Fibroblast of lung (primary cell): ENCODE measurements around the gene HIVEP3. TPM values are rescaled to one million over a fixed set of nuclear protein-coding genes. Genes with fewer than 3 reads are reported as not detected.

ENCODE experiments used
- DNase-seq, 2 donors: peaks; one replicate each; pipeline versions ENCODE4 v3.0.0 to v3.0.0-alpha.2; 2010; ENCODE audit warnings: low read depth in 2 of 2
- H2AFZ ChIP-seq: 2 replicates; pipeline ENCODE4 v1.5.1; 2012; ENCODE audit warnings: low read length, control low read depth, inconsistent platforms
- H3K27ac ChIP-seq: 2 replicates; pipeline ENCODE4 v1.5.1; 2011; ENCODE audit warnings: low read length, control low read depth; ENCODE audit not compliant: insufficient read depth
- H3K27me3 ChIP-seq: 2 replicates; pipeline ENCODE4 v1.5.1; 2011; ENCODE audit warnings: mild to moderate bottlenecking, low read length; ENCODE audit not compliant: control insufficient read depth, insufficient read depth
- H3K36me3 ChIP-seq: 2 replicates; pipeline ENCODE4 v1.5.1; 2011; ENCODE audit warnings: low read length; ENCODE audit not compliant: control insufficient read depth, insufficient read depth
- H3K4me1 ChIP-seq: 2 replicates; pipeline ENCODE4 v1.5.1; 2011; ENCODE audit warnings: low read length; ENCODE audit not compliant: control insufficient read depth, insufficient read depth; ENCODE audit errors: extremely low read depth
- H3K4me2 ChIP-seq: 2 replicates; pipeline ENCODE4 v1.5.1; 2011; ENCODE audit warnings: low read length, control low read depth; ENCODE audit not compliant: insufficient read depth; ENCODE audit errors: extremely low read depth
- H3K4me3 ChIP-seq, 4 experiments: fragments of 200-600 bp in 1 of 4; sonication (generic) in 1 of 4; replicated peaks in 1 of 4; 2 replicates each; pipeline ENCODE4 v1.5.1; 2011 to 2016; ENCODE audit warnings: low read length in 4 of 4, low read depth in 3 of 4, mild to moderate bottlenecking in 3 of 4, control low read depth in 2 of 4, inconsistent platforms in 1 of 4, mixed read lengths in 1 of 4; ENCODE audit not compliant: insufficient read depth in 1 of 4; ENCODE audit errors: control extremely low read depth in 1 of 4
- H3K79me2 ChIP-seq: 2 replicates; pipeline ENCODE4 v1.5.1; 2012; ENCODE audit warnings: mild to moderate bottlenecking, low read length, inconsistent platforms; ENCODE audit not compliant: control insufficient read depth, insufficient read depth
- H3K9ac ChIP-seq: 2 replicates; pipeline ENCODE4 v1.5.1; 2011; ENCODE audit warnings: mild to moderate bottlenecking, low read length, control low read depth; ENCODE audit not compliant: insufficient read depth
- H3K9me3 ChIP-seq: 2 replicates; pipeline ENCODE4 v1.5.1; 2012; ENCODE audit warnings: low read depth, low read length; ENCODE audit not compliant: control insufficient read depth, insufficient read depth
- H4K20me1 ChIP-seq: 2 replicates; pipeline ENCODE4 v1.5.1; 2011; ENCODE audit warnings: low read length; ENCODE audit not compliant: control insufficient read depth, insufficient read depth; ENCODE audit errors: extremely low read depth
- EZH2 ChIP-seq: IDR thresholded peaks from 2 replicates; pipeline ENCODE4 v1.5.1; 2012; ENCODE audit warnings: low read length, control low read depth, mild to moderate bottlenecking; ENCODE audit errors: missing control alignments
- polyA plus RNA-seq, 2 donors: library from polyadenylated mRNA; depleted of rRNA in 1 of 2; stranded (reverse) in 1 of 2; unstranded in 1 of 2; fragments of >200 nt; gene quantifications; 2 replicates each; pipeline ENCODE4 v1.2.1, GENCODE V29; 2011 to 2012; ENCODE audit warnings: missing spikeins in 1 of 2
- total RNA-seq: library from RNA; depleted of rRNA; stranded (reverse); fragments of >200 nt; gene quantifications from 2 replicates; pipeline ENCODE4 v1.2.1, GENCODE V29; 2014
- TF ChIP-seq, protein P1 (sequence below), 2 donors: IDR thresholded peaks in 1 of 2; conservative IDR thresholded peaks in 1 of 2; 1 replicate in 1 of 2; 2 replicates in 1 of 2; pipeline ENCODE4 v1.5.1; 2011 to 2012; ENCODE audit warnings: low read length in 2 of 2, control low read depth in 1 of 2, inconsistent platforms in 1 of 2, low read depth in 1 of 2, mild to moderate bottlenecking in 1 of 2

Gene HIVEP3
- total and polyA plus RNA-seq, 2 donors (not counting 1 experiment from before 2014, with no cell fraction given): 0.83 to 3.2 TPM

DNA sequence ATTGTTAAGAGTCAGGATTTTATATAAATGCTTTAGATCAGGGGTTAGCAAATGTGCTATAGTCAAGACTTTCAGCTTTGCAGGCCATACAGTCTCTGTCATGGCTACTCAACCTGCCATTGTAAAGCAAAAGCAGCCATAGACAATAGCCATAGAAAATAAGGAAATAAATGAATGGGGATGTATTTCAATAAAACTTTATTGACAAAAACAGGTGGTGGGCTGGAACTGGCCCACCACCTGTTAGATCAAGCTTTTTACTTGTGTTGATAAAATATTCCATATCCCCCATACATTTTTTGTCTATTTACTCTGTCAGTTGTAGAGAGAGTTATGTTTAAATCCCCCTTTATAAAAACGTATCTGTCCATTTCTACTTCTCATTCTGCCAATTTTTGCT, 98.9 kb downstream of the HIVEP3 start:
- H3K27me3 ChIP-seq: no peaks in the 10 kb centered on the region
- no peaks in the 10 kb centered on the region for H3K36me3 ChIP-seq
- H3K4me1 ChIP-seq: no peaks in the 10 kb centered on the region
- no peak overlapping the region for H3K4me3 ChIP-seq
- TF ChIP-seq, protein P1, sequence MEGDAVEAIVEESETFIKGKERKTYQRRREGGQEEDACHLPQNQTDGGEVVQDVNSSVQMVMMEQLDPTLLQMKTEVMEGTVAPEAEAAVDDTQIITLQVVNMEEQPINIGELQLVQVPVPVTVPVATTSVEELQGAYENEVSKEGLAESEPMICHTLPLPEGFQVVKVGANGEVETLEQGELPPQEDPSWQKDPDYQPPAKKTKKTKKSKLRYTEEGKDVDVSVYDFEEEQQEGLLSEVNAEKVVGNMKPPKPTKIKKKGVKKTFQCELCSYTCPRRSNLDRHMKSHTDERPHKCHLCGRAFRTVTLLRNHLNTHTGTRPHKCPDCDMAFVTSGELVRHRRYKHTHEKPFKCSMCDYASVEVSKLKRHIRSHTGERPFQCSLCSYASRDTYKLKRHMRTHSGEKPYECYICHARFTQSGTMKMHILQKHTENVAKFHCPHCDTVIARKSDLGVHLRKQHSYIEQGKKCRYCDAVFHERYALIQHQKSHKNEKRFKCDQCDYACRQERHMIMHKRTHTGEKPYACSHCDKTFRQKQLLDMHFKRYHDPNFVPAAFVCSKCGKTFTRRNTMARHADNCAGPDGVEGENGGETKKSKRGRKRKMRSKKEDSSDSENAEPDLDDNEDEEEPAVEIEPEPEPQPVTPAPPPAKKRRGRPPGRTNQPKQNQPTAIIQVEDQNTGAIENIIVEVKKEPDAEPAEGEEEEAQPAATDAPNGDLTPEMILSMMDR (conservative IDR thresholded peaks at IDR 0.05 in 1 of 2, IDR thresholded peaks at IDR 0.05 in 1 of 2; ENCODE audit: low read depth in 1 of 2, low read length in 2 of 2): no peak
- TF ChIP-seq EZH2: no peak
- H3K9ac ChIP-seq: no peak overlapping the region
- no peaks in the 10 kb centered on the region for H4K20me1 ChIP-seq
- H3K4me2 ChIP-seq: no peak overlapping the region
- no peak overlapping the region for H2AFZ ChIP-seq
- H3K27ac ChIP-seq: no peak overlapping the region
- H3K9me3 ChIP-seq: no peaks in the 10 kb centered on the region
- DNase-seq: no peak
- H3K79me2 ChIP-seq: no peaks in the 10 kb centered on the region

DNA sequence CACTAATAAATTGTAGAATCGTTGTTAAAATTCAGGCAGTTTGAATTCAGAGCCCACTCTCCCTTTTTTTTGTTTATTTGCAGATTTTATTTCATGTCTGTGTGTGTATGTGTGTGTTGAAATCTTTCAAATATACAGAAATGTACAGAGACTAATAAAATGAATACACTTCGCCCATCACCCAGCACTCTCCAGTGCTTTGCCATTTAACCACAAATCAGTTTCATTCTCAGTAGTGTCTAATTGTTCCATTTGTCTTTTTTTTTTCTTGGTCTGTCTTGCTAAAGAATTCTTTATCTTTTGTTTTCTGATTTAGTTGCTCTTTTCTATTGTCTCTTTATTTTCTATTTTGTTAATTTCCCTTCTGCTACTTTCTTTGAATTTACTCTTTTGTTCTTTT, 99.7 kb downstream of the HIVEP3 start:
- H3K4me1 ChIP-seq: no peaks in the 10 kb centered on the region
- H3K9me3 ChIP-seq: no peaks in the 10 kb centered on the region
- H3K79me2 ChIP-seq: no peaks in the 10 kb centered on the region
- no peak overlapping the region for H3K4me3 ChIP-seq
- no peaks in the 10 kb centered on the region for H3K27me3 ChIP-seq
- H4K20me1 ChIP-seq: no peaks in the 10 kb centered on the region
- no peak overlapping the region for H2AFZ ChIP-seq
- H3K27ac ChIP-seq: no peak overlapping the region
- no peaks in the 10 kb centered on the region for H3K36me3 ChIP-seq
- no peak for DNase-seq
- TF ChIP-seq EZH2: no peak
- TF ChIP-seq, protein P1 (conservative IDR thresholded peaks at IDR 0.05 in 1 of 2, IDR thresholded peaks at IDR 0.05 in 1 of 2; ENCODE audit: low read depth in 1 of 2, low read length in 2 of 2): no peak
- no peak overlapping the region for H3K4me2 ChIP-seq
- H3K9ac ChIP-seq: no peak overlapping the region

DNA sequence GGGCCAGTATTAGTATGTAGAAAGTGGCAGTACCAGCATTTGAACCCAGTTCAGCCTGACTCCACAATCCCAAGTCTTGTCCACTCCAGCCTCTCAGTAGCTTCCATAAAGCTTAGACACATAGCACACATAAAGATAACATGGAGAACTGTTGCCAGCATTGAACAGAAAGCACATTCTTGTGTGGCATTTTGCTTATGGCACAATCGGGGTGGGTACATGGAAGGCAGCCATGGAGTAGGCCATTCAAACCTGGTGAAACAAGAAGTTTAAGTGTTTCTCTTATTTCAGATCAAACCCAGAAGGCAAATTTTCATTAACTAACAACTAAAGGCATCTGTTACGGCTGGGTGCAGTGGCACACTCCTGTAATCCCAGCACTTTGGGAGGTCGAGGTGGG, 102.7 kb downstream of the HIVEP3 start:
- no peak overlapping the region for H2AFZ ChIP-seq
- H3K9me3 ChIP-seq: no peaks in the 10 kb centered on the region
- H3K4me3 ChIP-seq: no peak overlapping the region
- H3K27me3 ChIP-seq: no peaks in the 10 kb centered on the region
- H3K79me2 ChIP-seq: no peaks in the 10 kb centered on the region
- TF ChIP-seq, protein P1 (conservative IDR thresholded peaks at IDR 0.05 in 1 of 2, IDR thresholded peaks at IDR 0.05 in 1 of 2; ENCODE audit: low read depth in 1 of 2, low read length in 2 of 2): no peak
- no peak for TF ChIP-seq EZH2
- H3K4me2 ChIP-seq: no peak overlapping the region
- H3K27ac ChIP-seq: no peak overlapping the region
- no peak overlapping the region for H3K9ac ChIP-seq
- no peaks in the 10 kb centered on the region for H4K20me1 ChIP-seq
- H3K4me1 ChIP-seq: peaks cover 5% of the 10 kb centered on the region
- no peaks in the 10 kb centered on the region for H3K36me3 ChIP-seq
- DNase-seq: no peak
